GM19240 (cell line): ENCODE measurements around the gene KRT33B.
"Not testable (repeated sequence)": the region's sequence is repeated elsewhere in the genome, so short reads cannot be mapped to it uniquely, and the experiment has no call there.

Experiments used
- DNase-seq: peaks from one replicate; pipeline ENCODE4 v3.0.0; 2011; ENCODE audit warnings: low spot score; ENCODE audit not compliant: insufficient read length

KRT33B gene

DNA sequence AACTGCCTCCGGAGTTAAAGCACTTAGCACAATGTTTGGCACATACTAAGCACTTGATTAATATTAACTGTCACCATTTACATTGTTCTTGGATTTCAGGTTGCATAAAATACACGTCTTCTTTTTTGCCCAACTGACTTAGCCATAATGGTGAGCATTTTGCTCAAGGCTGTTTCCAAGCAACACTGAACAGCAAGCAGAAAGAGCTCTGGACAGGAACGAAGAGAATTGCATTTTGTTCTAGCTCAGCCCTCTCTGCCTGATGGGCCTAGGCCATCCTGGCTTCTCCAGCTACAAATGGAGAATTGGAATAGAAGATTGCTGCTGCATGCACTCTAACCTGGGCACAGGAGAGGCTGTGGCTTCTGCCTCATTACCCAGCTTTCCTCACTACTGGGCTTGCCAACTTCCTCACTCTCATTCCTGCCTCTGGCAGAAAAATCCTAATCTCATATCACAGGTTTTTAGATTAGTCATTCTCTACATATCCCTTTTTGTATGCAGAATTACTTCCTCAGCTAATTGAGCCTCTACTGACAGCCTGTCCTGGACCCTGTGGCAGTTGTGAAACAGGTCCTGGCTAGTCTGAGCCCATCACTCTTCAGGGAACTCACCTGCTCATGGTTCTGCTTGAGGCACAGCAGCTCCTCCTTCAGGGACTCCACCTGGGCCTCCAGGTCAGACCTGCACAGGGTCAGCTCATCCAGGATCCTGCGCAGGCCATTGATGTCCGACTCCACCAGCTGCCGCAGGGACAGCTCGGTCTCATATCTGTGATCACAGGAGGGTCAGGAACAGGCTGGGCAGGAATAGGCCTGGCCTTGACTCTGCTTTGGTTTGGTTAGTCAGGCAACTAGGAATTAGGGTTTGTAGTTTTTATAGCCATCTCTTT is 21.5 kb downstream of the KRT33B start:
- DNase-seq: no peak

DNA sequence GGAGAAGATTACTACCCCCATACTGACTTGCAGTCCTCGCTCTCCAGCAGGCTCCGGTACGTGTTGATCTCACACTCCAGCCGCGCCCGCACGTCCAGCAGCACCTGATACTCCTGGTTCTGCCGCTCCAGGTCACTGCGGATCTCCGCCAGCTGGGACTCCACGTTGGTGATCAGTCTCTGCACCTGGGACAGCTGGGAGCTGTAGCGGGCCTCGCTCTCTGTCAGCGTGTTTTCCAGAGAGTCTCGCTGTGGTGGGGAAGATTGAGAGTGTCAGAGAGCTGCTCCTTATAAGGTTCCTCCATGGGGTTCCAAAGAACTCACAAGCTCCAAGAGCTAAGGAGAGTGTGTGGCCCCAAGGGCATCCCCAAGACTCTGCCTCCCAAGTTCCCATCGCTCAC is 23.2 kb downstream of the KRT33B start:
- DNase-seq: not testable (repeated sequence)

DNA sequence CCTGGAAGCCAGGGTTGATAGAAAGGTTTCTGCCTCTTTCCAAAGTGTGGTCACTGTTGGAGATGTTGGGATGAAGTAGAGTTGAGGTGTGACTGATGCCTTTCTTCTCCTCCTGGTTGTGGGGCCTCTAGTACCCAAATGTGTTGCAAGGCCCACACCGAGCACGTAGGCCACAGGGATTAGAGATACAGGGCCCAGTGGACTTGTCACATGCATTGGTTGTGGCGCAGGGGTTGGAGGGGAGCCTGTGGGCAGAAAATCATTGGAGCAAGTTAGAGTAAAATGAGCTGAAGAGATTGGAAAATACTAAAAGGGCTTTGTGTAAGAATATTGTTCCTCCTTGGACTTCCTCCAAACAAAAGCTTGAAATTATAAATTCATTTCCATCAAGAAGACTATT is 23.6 kb downstream of the KRT33B start:
- no peak for DNase-seq

DNA sequence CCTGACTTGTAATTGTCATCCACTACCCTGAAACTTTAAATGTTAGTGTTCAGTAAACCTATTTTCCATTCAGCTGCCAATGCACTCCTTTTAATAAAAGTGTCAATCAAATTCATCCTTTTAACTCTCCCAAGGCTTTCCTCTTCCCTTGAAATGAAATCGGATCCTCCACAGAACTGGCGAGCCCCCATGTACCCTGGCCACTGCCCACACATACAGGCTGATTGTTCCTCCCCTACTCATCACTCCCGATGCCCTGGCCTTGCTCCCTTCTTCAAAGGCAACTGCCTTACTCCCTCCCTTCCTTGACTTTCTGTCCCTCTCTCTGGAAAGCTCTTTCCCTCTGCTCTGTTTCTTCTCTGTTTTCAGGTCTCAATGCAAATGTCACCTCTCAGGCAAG is 26.6 kb downstream of the KRT33B start:
- no peak for DNase-seq

DNA sequence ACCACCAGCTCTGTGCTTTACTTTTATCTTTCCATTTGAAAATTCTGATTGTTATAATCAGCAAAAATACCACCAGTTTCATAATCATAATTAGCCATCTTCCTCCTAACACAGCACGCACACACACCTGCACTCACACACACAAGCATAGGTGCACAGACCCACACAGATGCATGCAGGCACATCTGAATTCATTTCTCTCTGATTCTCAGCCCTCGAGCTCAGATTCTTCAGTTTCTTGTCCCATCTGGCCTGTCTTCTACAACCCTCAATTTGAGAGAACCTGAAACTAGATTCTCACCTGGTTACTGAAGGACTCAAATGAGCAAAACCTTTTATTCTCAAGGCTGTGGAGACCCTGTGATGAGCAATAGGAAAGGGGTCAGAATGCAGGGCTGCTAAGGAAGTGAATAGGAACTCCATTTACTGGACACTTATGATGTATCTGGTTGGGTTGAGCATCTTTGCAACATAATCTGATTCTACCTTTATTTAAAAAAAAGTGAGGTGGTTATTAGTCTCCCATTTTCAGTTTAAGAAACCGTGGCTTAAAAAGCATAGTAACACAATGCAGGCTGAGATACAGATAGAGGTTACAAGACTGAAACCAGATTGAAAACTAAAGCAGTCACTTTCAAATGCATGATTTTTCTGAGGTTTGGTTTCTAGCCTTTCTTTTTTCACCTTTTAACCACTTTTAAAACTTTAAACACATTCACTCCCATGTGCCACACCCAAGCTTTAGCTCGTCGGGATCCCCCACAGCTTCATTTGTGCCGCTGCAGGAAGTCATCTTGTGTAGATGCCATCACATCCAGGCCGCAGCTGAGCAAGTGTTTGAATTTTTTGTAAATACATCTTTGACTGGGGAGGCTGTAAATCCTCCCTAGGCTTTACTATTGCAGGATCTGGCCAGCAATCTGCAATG is 28.4 kb downstream of the KRT33B start:
- no peak for DNase-seq

DNA sequence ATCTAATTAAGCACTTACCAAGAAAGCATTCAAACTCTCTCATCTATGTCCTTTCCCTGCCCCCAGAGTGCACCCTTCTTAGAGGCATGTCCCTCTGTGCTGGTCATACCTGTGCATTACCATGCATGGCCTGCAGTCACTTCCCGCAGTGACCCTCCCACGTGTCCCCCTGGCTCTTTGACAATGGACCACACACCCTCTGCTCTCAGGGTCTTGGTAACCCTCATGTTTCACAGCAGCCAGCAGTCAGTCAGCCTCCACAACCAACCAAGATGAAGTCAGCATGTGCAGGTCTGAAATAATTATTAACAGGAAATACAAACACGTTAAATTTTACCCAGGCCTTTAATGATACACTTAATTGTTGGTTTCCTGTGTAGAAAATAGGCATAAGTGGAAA is 29.1 kb downstream of the KRT33B start:
- DNase-seq: no peak

DNA sequence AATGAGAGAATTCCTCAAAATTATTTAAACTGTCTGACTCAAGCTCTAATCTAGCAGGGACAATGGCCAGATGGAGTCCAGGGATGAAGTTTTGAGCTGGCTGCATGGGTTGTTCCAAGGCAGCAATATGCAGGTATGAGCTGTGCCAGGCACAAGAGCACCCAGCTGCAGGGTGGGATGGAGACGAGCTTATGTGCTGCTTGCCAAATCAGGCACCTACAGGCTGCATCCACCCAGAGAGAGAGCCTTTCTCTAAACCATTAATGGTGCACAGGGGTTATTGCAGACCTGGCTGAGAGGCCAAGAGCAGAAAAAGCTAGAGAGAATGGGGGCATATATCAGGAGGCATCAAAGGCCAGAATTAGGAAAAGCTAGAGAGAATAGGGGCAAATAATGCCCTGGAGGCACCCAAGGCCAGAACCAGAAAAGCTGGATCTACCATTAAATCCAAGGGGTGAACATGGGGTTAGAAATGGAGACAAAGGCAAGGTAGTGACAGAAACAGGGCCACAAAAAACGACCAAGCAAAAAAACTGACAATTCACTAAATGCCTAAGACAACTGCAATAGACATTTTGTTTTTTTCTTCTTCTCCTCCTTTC is 29.9 kb downstream of the KRT33B start:
- no peak for DNase-seq

DNA sequence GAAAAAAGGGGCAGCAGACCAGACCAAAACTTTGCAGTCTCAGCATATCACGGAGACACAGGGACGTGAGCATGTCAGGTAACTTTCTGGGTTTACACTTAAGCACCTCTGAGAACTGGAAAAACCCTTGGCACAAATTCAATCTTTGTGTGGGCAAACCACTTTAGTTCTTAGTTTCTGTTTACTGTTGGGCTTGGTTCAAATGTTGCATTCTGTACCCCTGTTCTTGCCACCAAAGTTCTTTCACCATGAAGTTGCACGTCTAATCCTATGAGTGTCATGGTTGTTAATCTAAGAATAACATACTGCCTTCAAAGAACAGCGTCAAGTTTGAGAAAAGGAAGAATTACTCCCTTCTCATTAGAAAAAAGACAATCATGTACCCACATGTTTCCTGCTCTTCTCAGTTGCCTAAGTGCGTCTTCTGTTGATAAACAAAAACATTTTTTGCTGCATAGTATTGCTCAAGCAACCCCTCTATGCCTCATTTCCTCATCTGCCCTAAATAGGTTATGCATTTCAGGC is 30.6 kb downstream of the KRT33B start:
- no peak for DNase-seq

DNA sequence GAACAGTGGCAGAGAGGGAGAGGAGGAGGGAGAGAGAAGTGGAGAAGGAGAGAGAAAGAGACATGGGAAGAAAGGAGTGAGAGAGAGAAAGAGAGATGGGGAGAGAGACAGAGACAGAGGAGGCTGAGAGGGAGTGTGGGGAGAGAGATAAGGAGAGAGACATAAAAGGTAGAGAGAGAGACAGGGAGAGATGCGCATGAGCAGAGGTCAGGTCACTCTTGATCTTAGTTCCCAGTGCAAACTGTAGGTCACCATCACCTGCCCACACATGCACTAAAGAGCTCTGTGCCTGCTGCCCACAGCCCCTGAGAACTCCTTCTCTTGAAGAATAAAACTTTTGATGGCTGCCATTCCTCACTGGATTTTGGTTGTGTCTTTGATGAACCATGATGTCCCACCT is 33.9 kb downstream of the KRT33B start:
- no peak for DNase-seq

DNA sequence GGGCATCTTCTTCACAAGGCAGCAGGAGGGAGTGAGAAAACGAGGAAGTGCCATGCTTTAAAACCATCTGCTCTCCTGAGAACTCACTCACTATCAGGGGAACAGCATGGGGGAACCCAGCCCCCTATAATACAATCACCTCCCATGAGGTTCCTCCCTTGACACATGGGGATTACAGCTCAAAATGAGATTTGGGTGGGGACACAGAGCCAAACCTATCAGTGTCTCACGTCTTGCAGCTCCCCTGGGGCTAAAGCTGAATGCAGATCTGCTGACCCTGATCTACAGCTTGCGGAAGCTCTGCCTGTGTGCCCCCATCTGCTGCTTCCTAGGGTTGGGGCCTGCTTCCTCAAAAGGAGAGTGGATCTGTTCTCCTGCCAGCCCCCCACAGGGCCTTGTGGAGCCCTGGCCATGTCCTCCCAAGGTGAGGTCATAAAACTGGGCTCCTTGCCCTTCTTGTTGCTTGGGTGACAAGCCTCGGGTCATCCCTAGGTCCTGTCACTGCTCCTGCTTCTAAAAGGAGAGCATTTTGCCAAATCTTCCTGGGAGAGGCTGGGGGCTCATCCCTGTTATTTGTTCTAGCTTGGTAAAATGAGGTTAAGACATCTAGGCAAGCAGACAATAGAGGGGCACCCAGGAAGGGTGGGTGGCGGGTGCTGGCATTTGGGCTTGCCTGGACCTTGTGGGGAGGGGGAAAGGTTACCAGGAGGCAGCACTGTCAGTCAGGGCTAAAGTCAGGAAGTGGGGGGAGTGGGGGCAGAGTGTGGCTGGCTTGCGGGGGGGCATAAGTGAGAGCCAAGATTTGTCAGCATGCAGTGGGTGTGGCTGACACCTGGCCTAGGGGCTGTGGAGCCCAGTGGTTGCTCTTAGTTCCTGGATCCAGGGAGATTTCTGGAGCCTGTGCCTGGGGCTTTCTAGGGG is 35.0 kb downstream of the KRT33B start:
- DNase-seq: no peak

DNA sequence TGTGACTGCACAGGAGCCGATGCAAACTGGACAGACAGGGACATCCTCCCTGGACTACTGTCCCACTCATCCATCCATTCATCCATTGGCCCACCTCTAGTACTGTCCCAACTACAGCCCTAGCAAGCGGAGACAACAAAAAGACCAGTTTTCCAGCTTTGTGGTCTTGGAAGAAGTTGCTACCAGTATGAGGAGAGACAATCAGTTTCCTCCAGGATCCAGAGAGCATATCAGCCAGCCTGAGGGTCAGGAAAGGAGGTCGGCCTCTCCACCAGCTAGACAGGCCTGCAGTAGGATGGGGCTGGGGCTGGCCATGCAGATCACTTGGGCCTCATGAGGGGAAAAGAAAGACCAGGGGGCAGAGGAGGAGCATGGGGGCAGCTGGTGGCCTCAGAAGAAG is 35.8 kb downstream of the KRT33B start:
- DNase-seq: no peak

DNA sequence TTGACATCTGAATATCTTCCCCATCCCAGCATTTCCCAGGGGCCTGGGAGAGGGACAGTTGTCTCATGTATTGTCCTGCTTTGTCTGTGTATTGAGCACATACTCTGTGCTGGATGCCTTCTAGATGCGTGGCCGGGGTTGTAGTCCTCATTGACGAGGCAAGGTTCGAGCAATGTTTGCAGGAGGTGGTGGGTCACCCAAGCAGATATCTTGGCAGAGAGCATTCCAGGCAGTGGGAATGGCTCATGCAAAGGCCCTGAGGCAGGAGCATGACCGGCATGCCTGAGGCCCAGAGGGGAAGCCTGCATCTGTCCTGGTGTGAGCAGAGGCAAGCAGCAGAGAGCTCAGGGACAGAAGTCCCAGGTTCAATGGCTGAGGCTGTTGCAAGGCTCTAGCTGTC is 36.5 kb downstream of the KRT33B start:
- DNase-seq: no peak

DNA sequence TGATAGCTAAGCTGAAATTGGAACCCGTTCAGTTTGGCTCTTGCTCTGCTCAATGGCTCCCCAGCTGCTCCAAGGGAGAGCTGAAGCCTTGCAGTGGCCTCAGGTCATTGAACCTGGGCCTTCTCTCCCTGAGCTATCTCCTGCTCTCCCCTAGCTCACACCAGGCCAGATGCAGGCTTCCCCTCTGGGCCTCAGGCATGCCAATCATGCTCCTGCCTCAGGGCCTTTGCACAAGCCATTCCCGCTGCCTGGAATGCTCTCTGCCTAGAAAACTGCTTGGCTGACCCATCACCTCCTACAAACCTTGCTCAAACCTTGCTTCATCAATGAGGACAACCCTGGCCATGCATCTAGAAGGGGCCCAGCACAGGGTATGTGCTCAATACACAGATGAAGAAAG is 37.4 kb downstream of the KRT33B start:
- no peak for DNase-seq

DNA sequence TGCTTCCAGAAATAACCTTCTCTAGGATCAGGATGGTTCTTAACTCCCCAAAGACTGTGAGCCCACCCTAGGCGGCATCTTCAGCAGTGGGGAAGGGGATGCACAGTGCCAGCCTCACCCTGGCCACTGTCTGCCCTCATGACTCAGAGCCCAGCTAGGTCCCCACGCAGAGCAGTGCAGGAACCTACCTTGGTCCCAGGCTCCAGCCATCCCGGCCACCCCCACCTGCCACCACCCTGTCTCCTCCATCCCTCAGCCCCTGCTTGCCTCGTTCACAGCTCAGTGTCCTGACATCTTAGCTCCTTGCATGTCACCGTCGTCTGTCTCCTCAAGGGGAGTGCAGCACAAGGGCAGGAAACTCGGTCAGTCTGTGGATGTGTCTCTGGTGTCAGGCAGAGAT is 38.0 kb downstream of the KRT33B start:
- DNase-seq: no peak

DNA sequence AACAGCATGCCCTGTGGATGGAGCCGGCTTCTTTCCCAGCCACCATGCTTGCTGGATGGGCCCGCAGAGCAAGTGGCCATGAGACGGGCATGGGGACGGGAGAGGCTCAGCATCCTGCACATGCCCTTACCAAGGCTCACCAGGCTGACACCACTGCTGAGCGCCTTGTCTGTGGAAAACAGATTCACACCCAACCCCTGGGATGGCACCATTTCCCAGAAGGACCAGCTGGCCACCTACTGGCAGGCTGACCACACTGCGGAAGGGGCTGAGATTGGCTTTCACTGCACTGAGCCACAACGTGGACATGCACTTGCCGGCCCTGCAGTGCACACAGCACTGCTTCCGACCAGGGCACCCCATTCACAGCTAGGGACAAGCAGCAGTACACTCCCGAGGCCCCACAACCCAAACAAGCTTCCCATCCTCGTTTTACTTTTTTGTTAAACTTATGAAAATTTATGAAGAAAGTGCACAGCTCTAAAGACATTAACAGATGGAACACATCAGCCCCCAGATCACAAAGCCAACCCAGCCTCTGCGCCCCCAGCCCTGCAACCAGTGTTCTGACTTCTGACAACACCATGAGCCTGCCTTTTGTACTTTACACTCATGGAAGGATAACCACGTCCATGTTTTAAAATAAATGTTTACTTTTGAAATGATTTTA is 40.2 kb downstream of the KRT33B start:
- DNase-seq: no peak

DNA sequence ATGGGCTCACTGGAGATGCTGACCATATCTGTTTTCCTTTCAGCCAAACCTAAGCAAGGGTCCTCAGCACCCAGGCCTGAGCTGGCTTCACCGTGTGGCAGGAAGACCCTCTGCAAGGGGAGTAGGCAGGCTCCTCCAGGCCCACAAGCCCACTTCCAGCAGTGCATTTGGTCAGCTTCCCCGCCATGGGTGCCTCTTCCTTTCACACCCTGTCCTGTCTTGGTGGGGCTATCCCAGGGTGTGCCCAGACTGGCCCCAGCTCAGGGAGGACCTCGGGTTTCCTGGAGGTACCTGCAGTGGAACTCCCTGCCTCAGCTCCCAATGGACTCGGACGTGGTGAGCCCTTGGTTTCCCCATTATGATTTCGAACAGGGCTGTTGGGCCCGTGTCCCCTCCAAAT is 41.4 kb downstream of the KRT33B start:
- DNase-seq: no peak

DNA sequence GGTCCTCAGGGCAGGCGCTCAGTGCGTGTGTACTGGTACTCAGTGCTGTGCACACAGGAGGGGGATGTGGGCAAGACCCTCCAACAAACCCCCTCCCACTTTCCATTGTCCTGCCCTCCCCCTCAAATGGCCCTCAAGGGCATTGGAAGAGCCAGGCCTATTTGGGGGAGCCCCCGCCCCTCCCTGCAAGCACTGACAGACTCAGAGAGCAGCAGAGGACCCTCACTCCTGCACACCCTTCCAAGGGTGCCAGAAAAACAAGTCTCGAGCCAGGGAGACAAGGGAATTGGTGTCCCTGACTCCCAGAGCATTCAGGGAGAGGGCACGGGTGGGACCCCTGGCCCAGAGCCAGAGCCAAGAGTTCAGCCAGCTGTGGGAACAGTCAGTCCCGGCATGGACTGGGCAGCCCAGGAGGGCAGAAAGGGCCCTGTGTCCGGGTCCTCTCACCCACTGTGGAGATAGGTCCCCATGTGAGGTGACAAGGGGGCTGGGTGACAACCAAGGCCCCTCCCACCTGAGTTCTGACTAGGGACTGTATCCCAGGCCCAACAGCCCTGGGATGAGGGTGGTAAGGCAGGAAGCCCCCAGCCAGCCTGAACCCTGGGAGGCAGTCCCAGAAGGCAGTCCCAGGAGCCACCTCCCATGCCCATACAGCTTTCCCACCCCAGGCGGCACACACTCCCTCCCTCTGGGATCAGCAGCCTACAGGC is 42.0 kb downstream of the KRT33B start:
- DNase-seq: no peak

DNA sequence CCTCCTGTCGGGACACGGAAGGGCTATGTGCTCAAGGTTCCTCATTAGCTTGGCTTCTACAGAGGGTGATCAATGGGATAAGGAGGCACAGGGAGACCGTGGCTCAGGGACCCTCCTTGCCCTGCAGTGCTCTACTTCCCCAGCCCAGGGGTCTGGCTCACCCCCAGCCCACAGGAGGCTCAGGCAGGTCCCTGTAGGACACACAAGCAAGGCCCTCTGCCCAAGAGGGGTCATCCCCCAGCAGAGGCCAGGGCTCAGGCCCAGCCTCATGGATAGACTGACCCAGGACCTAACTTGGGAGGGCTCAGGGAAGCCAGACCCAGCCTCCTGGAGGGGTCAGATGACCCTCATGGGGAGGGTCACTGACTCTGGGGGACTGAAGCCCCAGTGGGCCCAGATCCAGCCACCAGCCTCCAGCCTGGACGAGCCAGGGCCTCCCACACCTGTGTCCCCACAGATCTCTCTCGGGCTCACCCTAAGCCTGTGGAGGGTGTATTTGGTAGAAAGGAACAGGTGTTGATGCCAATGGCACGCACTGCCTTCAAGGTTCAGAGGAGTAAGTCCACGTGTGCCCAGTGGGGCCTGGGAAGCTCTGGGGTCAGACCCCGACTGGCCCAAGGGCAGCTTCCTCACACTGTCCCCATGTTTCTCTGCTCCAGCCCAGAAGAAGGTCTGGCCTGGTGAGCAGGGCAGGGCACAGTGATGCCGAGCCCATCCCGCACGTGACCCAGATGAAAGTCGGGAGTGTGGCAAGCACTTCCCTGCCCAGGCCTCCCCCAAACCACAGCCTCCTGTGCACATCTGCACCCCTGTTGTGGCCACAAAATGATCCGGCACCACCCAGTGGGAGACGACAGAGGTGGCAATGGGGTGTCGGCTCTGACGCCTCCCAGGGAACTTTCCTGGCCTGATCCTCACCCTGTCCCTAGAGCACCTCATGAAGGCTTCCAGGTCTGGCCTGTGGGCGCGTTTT is 43.2 kb downstream of the KRT33B start:
- DNase-seq: no peak
